ENCODE data around the gene PADI4.
"Not testable (repeated sequence)": the region's sequence is repeated elsewhere in the genome, so short reads cannot be mapped to it uniquely, and the experiment has no call there.

The PADI4 gene

GRCh38 chr1:17377325-17377953 is 69.4 kb downstream of the PADI4 start:
- no peak for DNase-seq (ENCODE audit: low read depth in 3 of 3, low spot score in 1 of 3)

- DNase-seq (ENCODE audit: low read depth in 3 of 3, low spot score in 1 of 3): no peak
Measured at GRCh38 chr1:17381161-17381560, 73.2 kb downstream of the PADI4 start.

DNA sequence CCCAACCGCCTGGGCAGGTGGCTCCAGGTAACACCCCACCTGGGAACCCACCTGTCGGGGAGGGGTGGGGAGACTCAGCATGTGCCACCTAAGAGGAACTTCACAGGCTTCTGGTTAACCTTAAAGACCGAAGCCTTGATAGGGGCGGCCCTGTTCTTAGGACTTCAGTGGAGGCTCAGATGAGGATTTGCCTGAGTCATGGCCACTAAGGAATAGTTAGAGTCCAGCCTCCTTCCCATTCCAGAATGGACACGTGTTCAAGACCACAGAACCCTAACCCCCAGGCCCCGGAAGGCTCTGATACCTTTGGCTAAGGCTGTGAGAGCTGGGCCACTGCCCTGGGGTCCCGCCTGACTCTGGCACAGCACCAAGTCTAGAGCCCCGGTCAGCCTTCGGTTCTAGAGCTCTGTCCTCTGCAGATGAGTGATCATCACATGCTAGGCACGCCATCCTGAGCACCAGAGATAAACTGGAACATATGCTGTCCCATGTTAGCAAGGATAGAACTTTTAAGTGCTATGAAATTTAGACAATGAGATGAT is 84.3 kb downstream of the PADI4 start:
- no peak for DNase-seq (ENCODE audit: low read depth in 3 of 3, low spot score in 1 of 3)

GRCh38 chr1:17393230-17393629 is 85.2 kb downstream of the PADI4 start:
- no peak for DNase-seq (ENCODE audit: low read depth in 3 of 3, low spot score in 1 of 3)

GRCh38 chr1:17397910-17398695 is 90.1 kb downstream of the PADI4 start:
- DNase-seq (ENCODE audit: low read depth in 3 of 3, low spot score in 1 of 3): no peak

DNA sequence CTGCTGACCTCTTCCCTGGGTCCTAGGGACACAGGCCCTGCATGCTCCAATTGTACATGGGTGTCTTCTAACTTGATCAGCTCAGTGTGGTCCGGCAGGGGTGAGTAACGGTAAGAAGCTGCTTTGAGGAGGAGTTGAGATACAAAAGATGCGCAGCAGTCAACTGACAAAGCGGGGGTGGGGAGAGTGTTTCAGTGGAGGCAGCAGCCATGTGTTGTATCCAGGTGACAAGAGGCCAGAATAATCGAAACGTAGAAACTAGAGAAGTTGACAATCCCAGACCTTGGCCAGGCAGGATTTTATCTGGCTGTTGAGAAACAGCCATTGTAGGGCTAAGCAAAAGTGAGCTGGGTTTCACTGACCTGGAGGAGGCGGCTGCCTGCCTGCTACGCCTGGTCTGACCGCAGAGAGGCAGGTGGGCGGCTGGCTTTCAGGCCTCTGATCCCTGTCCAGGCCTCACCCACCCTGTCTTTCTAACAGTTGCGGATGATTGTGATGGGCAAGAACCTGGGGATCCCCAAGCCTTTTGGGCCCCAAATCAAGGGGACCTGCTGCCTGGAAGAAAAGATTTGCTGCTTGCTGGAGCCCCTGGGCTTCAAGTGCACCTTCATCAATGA is 92.8 kb downstream of the PADI4 start:
- DNase-seq (ENCODE audit: low read depth in 3 of 3, low spot score in 1 of 3): no peak

GRCh38 chr1:17401841-17402240 is 93.8 kb downstream of the PADI4 start:
- no peak for DNase-seq (ENCODE audit: low read depth in 3 of 3, low spot score in 1 of 3)

GRCh38 chr1:17403081-17403480 is 95.1 kb downstream of the PADI4 start:
- DNase-seq (ENCODE audit: low read depth in 3 of 3, low spot score in 1 of 3): no peak

DNA sequence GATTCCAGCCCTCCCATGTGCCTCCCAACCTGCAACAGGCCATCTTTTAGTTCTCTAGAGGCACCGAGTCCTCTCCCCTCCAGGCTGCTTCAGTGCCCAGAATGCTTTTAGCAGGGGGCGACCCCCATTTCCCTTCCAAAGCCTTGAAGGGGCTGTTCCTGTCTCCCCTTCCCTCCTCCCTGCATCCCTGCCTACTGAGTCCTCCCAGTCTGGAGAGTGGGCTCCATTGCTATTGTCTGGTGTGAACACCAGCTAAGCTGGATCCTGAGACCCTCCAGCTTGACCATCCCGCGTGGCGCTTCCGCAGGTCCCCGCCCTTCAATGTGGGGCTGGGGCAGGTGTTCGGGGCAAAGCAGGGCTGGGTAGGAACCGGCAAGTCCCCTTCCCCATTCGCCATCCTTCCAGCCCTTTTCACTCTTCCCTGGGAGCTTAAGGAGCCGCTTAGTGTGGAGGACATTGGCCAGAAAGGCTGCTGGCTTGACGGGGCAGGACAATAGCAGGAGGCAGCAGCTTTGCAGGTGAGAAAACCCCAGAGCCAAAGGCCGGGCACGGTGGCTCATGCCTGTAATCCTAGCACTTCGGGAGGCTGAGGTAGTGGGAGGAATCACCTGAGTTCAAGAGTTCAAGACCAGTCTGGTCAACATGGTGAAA is 96.2 kb downstream of the PADI4 start:
- no peak for DNase-seq (ENCODE audit: low read depth in 3 of 3, low spot score in 1 of 3)

GRCh38 chr1:17404820-17405219 is 96.8 kb downstream of the PADI4 start:
- no peak for DNase-seq (ENCODE audit: low read depth in 3 of 3, low spot score in 1 of 3)

DNA sequence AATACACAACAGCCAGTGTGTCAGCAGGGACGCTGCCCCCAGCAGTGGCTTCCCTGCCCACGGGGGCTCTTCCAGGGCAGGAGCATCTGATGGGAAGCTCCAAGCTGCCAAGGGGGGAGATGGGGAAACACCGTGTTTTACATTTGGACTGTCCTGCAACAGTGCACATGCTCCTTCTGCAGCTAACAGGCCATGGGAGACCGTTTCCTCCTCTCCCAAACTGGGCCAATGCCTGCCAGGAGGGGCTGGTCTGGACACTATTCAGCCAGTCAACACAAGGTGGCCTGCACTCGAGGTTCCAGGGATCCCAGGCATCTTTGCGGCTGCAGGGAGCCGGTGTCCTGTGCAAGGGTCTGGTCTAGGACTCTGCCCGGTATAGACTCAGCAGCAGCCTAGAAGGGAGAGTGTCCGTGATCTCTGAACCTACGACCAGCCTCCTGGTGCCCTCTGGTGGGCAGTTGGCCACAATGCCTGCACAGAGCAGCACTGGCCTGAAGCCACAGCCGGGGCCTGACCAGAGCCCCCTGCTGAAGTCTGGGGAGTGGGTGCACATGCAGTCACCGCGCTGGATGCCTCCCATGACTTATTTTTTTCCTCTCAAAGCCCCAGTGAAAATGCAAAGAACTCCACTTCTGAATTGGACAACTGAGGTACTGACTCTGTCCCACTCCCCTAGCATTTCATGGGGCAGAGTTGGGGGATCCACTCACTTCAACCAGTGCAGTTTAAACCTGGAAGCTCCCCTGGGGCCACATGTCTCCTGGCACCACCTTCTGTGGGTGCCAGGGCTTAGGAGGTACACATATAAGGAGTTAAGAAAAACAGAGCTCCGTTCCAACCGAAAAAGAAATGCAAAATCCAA is 98.1 kb downstream of the PADI4 start:
- peak in 1 of 3 donors; percentile 23 for DNase-seq (ENCODE audit: low read depth in 3 of 3, low spot score in 1 of 3)

GRCh38 chr1:17406760-17407475 is 98.9 kb downstream of the PADI4 start:
- DNase-seq (ENCODE audit: low read depth in 3 of 3, low spot score in 1 of 3): not testable (repeated sequence)

DNA sequence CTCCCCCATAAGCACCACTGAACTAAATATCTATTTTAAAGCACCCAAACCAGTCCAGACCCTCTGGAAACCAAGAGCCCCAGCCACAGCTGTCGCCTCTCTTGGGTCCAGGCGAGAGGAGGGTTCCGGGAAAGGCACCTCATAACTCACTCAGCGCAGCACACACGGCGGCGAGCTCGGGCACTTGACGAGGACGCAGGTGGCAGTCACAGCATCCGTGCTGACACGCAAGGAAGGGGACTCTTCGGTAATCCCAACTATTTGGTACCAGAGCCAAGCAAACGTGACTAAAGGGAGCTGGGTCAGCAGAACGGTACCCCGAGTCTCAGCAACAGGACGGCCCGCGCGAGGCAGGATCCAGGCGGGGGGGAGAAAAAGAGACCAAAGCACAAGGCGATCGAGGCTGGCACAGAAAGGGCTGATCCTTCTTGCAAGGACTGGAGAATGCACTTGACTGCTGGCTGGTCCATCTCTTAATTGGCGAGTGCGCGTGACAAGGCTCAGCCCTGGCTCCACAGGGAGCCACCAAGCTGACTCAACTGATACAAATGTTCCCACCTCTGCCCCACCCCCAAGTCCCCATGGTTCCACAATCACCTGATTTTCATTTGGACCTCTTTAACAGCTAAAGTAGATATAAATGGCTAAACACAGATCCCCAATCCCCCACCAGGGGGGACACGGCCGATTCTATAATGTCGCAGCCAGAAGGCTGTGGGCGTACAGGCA is 100.0 kb downstream of the PADI4 start:
- not testable (repeated sequence) for DNase-seq (ENCODE audit: low read depth in 3 of 3, low spot score in 1 of 3)

DNA sequence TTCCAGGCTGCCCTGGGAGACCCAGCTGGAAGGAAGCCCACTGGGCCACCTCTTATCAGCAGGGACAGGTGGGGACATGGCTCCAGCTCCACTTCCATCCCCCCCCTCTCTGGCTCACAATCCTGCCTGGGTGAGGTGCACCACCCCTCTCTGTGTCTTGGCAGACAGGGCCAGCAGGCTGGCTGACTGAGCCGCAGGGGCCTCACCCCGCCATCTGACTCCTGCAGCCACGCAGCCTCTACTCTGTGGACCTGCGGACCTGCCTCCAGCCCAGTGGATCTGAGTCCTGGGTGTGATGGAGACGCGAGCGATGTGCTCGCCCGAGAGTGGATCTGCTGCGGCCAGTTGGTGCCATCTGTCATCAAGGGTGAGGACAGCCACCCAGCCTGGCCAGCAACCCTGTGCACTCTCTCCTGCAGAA is 101.4 kb downstream of the PADI4 start:
- no peak for DNase-seq (ENCODE audit: low read depth in 3 of 3, low spot score in 1 of 3)

- no peak for DNase-seq (ENCODE audit: low read depth in 3 of 3, low spot score in 1 of 3)
Measured at GRCh38 chr1:17412093-17412870, 104.3 kb downstream of the PADI4 start.
